ENCODE measurements around the gene TNFRSF8. TPM values are rescaled to one million over a fixed set of nuclear protein-coding genes. Genes with fewer than 3 reads are reported as not detected.

The TNFRSF8 gene
- total and polyA plus RNA-seq, 9 of the 15 experiments (the other 6 are each of a cell fraction or from before 2014, with no cell fraction given) = 3.5 to 38.4 (median 17.1) TPM

DNA sequence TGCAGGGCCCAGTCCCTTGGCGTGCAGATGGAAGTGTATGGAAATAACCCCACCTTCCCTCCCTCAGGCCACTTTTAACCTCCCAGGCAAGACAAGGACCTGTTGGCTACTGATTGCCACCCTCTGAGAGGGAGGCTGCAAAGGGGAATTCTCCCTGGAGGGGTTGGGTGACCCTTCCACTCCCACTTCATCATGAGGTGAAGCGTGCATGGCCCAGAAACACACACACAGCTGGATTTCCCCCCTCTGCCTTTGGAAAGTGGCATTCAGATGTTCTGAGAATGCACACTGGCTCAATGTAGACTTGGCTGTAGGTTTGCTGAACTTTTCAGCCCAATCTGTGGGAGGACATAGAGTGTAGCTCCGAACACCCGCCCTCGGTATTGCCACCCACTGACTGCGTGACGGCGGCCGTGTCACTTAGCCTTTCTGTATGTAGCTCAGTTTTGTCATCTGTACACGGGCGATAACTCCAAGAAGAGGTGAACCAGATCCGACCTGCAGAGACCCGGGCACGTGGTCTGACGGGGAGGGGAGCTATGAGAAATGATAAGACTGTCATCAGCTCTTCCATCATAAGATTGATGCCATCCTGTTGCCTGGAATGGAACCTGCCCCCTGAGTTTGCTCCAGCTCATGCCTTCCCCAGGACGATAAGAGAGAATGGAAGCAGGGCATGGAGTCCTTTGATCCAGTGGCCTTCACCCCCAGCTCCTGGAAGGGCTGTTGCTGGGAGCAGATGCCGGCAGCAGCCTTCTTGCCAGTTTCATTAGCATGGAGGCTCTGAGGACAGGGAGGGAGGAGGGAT lies 24.5 kb upstream of the TNFRSF8 start (continued):
- TF ChIP-seq, protein P1, sequence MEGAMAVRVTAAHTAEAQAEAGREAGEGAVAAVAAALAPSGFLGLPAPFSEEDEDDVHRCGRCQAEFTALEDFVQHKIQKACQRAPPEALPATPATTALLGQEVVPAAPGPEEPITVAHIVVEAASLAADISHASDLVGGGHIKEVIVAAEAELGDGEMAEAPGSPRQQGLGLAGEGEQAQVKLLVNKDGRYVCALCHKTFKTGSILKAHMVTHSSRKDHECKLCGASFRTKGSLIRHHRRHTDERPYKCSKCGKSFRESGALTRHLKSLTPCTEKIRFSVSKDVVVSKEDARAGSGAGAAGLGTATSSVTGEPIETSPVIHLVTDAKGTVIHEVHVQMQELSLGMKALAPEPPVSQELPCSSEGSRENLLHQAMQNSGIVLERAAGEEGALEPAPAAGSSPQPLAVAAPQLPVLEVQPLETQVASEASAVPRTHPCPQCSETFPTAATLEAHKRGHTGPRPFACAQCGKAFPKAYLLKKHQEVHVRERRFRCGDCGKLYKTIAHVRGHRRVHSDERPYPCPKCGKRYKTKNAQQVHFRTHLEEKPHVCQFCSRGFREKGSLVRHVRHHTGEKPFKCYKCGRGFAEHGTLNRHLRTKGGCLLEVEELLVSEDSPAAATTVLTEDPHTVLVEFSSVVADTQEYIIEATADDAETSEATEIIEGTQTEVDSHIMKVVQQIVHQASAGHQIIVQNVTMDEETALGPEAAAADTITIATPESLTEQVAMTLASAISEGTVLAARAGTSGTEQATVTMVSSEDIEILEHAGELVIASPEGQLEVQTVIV (CRISPR knock-in tag; IDR thresholded peaks at IDR 0.05; ENCODE audit: borderline replicate concordance) = no peak
- no peak for TF ChIP-seq STAG1 (CRISPR knock-in tag; IDR thresholded peaks at IDR 0.05; ENCODE audit: borderline replicate concordance)
- peak; percentile 90; the same call in 1 of the 2 replicates for TF ChIP-seq DMBX1 (CRISPR knock-in tag; IDR thresholded peaks at IDR 0.05; ENCODE audit: borderline replicate concordance)
- 0 out of 2 replicates have a peak, but pooled peaks have one; percentile 17 for TF ChIP-seq NR2C1 (IDR thresholded peaks at IDR 0.05)
- peak; percentile 79 for TF ChIP-seq NR2C1 (tag; IDR thresholded peaks at IDR 0.05)
- TF ChIP-seq, protein P2, sequence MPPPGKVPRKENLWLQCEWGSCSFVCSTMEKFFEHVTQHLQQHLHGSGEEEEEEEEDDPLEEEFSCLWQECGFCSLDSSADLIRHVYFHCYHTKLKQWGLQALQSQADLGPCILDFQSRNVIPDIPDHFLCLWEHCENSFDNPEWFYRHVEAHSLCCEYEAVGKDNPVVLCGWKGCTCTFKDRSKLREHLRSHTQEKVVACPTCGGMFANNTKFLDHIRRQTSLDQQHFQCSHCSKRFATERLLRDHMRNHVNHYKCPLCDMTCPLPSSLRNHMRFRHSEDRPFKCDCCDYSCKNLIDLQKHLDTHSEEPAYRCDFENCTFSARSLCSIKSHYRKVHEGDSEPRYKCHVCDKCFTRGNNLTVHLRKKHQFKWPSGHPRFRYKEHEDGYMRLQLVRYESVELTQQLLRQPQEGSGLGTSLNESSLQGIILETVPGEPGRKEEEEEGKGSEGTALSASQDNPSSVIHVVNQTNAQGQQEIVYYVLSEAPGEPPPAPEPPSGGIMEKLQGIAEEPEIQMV (tag; conservative IDR thresholded peaks at IDR 0.05; ENCODE audit: low read depth) = no peak
- TF ChIP-seq POLR2G (IDR thresholded peaks at IDR 0.05; ENCODE audit: low read depth, low read length) = no peak
- TF ChIP-seq, protein P3, sequence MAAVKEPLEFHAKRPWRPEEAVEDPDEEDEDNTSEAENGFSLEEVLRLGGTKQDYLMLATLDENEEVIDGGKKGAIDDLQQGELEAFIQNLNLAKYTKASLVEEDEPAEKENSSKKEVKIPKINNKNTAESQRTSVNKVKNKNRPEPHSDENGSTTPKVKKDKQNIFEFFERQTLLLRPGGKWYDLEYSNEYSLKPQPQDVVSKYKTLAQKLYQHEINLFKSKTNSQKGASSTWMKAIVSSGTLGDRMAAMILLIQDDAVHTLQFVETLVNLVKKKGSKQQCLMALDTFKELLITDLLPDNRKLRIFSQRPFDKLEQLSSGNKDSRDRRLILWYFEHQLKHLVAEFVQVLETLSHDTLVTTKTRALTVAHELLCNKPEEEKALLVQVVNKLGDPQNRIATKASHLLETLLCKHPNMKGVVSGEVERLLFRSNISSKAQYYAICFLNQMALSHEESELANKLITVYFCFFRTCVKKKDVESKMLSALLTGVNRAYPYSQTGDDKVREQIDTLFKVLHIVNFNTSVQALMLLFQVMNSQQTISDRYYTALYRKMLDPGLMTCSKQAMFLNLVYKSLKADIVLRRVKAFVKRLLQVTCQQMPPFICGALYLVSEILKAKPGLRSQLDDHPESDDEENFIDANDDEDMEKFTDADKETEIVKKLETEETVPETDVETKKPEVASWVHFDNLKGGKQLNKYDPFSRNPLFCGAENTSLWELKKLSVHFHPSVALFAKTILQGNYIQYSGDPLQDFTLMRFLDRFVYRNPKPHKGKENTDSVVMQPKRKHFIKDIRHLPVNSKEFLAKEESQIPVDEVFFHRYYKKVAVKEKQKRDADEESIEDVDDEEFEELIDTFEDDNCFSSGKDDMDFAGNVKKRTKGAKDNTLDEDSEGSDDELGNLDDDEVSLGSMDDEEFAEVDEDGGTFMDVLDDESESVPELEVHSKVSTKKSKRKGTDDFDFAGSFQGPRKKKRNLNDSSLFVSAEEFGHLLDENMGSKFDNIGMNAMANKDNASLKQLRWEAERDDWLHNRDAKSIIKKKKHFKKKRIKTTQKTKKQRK (IDR thresholded peaks at IDR 0.05; ENCODE audit: borderline replicate concordance, low read depth, low read length) = no peak
- TF ChIP-seq CCAR2 (IDR thresholded peaks at IDR 0.05; ENCODE audit: low read depth, low read length) = no peak
- TF ChIP-seq SRSF7 (optimal IDR thresholded peaks at IDR 0.05; ENCODE audit: low read depth, low read length) = no peak
- no peak for TF ChIP-seq FUS (optimal IDR thresholded peaks at IDR 0.05; ENCODE audit: low read depth, low read length)
- no peak for TF ChIP-seq PHB (CRISPR knock-in tag; IDR thresholded peaks at IDR 0.05)
- no peak for TF ChIP-seq BRCA1 (IDR thresholded peaks at IDR 0.05)
- no peak for TF ChIP-seq BRCA1 (CRISPR knock-in tag; IDR thresholded peaks at IDR 0.05)
- peak; percentile 95 for TF ChIP-seq ARID1B (IDR thresholded peaks at IDR 0.05)
- 0 out of 2 replicates have a peak, but pooled peaks have one; percentile 20 for TF ChIP-seq RBFOX2 (IDR thresholded peaks at IDR 0.05; ENCODE audit: low read depth, low read length)
- no peak for TF ChIP-seq RFX7 (CRISPR knock-in tag; IDR thresholded peaks at IDR 0.05)
- no peak for TF ChIP-seq KAT2B (IDR thresholded peaks at IDR 0.05; ENCODE audit: low read depth, low read length)
- TF ChIP-seq KAT8 (IDR thresholded peaks at IDR 0.05; ENCODE audit: low read depth) = no peak
- TF ChIP-seq, protein P4, sequence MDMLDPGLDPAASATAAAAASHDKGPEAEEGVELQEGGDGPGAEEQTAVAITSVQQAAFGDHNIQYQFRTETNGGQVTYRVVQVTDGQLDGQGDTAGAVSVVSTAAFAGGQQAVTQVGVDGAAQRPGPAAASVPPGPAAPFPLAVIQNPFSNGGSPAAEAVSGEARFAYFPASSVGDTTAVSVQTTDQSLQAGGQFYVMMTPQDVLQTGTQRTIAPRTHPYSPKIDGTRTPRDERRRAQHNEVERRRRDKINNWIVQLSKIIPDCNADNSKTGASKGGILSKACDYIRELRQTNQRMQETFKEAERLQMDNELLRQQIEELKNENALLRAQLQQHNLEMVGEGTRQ (CRISPR knock-in tag; IDR thresholded peaks at IDR 0.05) = peak; percentile 85
- TF ChIP-seq HMG20B (CRISPR knock-in tag; IDR thresholded peaks at IDR 0.05) = no peak
